Epithelial cell of esophagus (primary cell): ENCODE measurements around the gene SPINK4.
A peak's percentile ranks its signal among the peaks of the same experiment; 100 is the strongest.

Experiments used
- DNase-seq: peaks from one replicate; pipeline ENCODE4 v3.0.0; 2010; ENCODE audit warnings: low read depth
- H3K4me3 ChIP-seq: 2 replicates; pipeline ENCODE4 v1.5.1; 2011; ENCODE audit warnings: mild to moderate bottlenecking, low read length, control low read depth
- CTCF ChIP-seq: IDR thresholded peaks from 2 replicates; pipeline ENCODE4 v1.5.1; 2011; ENCODE audit warnings: low read depth, mild to moderate bottlenecking, low read length, control low read depth, inconsistent platforms; ENCODE audit not compliant: insufficient read depth; ENCODE audit errors: missing control alignments

The SPINK4 gene

GRCh38 chr9:33230756-33231622 is 9.0 kb upstream of the SPINK4 start:
- TF ChIP-seq CTCF: no peak
- H3K4me3 ChIP-seq: no peak overlapping the region
- DNase-seq: peak; percentile 76

GRCh38 chr9:33231623-33231942 is 8.4 kb upstream of the SPINK4 start:
- H3K4me3 ChIP-seq: no peak overlapping the region
- no peak for DNase-seq
- no peak for TF ChIP-seq CTCF

- DNase-seq: no peak
- no peak for TF ChIP-seq CTCF
- no peak overlapping the region for H3K4me3 ChIP-seq
Measured at GRCh38 chr9:33232815-33233214, 7.2 kb upstream of the SPINK4 start.

- peak; percentile 99 for DNase-seq
- no peak for TF ChIP-seq CTCF
- H3K4me3 ChIP-seq: no peak overlapping the region
Measured at GRCh38 chr9:33233626-33234342, 6.2 kb upstream of the SPINK4 start.

- TF ChIP-seq CTCF: no peak
- peak; percentile 76 for DNase-seq
- no peak overlapping the region for H3K4me3 ChIP-seq
Measured at GRCh38 chr9:33234511-33235467, 5.2 kb upstream of the SPINK4 start.

GRCh38 chr9:33236571-33236970 is 3.4 kb upstream of the SPINK4 start:
- DNase-seq: no peak
- TF ChIP-seq CTCF: no peak

More at GRCh38 chr9:33236571-33236970, 3.4 kb upstream of the SPINK4 start:
- H3K4me3 ChIP-seq: no peak overlapping the region
